ENCODE results near the gene CUBN. TPM values are rescaled to one million over a fixed set of nuclear protein-coding genes. Genes with fewer than 3 reads are reported as not detected.

The CUBN gene
- total and polyA plus RNA-seq, 9 of the 15 experiments (the other 6 are each of a cell fraction or from before 2014, with no cell fraction given), result 0.04 to 0.33 (median 0.09) TPM

DNA sequence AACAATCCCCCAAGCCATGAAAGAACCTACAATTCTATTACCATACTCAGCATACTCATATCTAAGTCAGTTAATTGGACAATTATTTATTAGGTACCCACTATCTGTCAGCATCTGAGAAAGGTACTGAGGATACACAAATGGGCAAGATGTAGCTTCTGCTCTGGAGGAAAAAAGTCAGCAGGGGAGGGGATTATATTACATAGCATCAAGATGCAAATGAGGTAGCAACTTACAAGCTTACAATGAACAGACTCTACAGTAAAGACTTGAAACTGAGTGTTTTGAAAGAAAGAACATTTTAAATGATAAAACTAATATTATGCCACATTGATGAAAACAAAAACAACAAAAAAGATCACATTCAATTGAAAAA lies 10.8 kb upstream of the CUBN start:
- no peak overlapping the region for H3K27ac ChIP-seq (ENCODE audit: extremely low read depth, low read depth, low read length)
- in situ Hi-C loops (cut with MboI) (no loop called here), intact Hi-C loops (cut with micrococcal nuclease) (loop anchor here (10.0 kb wide), 1 partner anchor 186 kb away; no protein-coding TSS in a partner anchor)
- no peak for FAIRE-seq
- no peaks in the 10 kb centered on the region for H3K4me1 ChIP-seq (replicated peaks in 1 of 2; ENCODE audit: control insufficient read depth in 2 of 2, insufficient read depth in 2 of 2, low read length in 2 of 2)
- CTCF ChIA-PET (ENCODE audit: low intra/inter-chr PET ratio), result no interaction called here
- H2AFZ ChIP-seq (ENCODE audit: low read depth, low read length), result no peak overlapping the region
- H3K79me2 ChIP-seq (ENCODE audit: control insufficient read depth, insufficient read depth, low read length), result no peaks in the 10 kb centered on the region
- no peak for ATAC-seq
- no TSS peak for BruUV-seq (replicated peaks)
- H3K4me2 ChIP-seq (ENCODE audit: insufficient read depth, low read length), result no peak overlapping the region
- H3K4me3 ChIP-seq, result no peak overlapping the region
- H3K27me3 ChIP-seq (ENCODE audit: control insufficient read depth in 2 of 2, insufficient read depth in 2 of 2, low read length in 2 of 2), result no peaks in the 10 kb centered on the region
- H4K20me1 ChIP-seq (replicated peaks; ENCODE audit: control insufficient read depth, insufficient read depth, low read length), result no peaks in the 10 kb centered on the region
- no peaks in the 10 kb centered on the region for H3K9me1 ChIP-seq (ENCODE audit: control insufficient read depth, insufficient read depth, low read length)
- TF ChIP-seq, protein P1, sequence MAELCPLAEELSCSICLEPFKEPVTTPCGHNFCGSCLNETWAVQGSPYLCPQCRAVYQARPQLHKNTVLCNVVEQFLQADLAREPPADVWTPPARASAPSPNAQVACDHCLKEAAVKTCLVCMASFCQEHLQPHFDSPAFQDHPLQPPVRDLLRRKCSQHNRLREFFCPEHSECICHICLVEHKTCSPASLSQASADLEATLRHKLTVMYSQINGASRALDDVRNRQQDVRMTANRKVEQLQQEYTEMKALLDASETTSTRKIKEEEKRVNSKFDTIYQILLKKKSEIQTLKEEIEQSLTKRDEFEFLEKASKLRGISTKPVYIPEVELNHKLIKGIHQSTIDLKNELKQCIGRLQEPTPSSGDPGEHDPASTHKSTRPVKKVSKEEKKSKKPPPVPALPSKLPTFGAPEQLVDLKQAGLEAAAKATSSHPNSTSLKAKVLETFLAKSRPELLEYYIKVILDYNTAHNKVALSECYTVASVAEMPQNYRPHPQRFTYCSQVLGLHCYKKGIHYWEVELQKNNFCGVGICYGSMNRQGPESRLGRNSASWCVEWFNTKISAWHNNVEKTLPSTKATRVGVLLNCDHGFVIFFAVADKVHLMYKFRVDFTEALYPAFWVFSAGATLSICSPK (IDR thresholded peaks at IDR 0.05; ENCODE audit: borderline replicate concordance), result no peak
- no peak for TF ChIP-seq FOXK1 (CRISPR knock-in tag; IDR thresholded peaks at IDR 0.05; ENCODE audit: borderline replicate concordance)
- TF ChIP-seq SIRT6 (IDR thresholded peaks at IDR 0.05; ENCODE audit: low read depth, low read length), result no peak
- TF ChIP-seq NFIX (CRISPR knock-in tag; IDR thresholded peaks at IDR 0.05; ENCODE audit: low read depth), result no peak
- no peak overlapping the region for H3K9ac ChIP-seq (ENCODE audit: insufficient read depth in 1 of 2, low read depth in 2 of 2, low read length in 2 of 2)
- H3K36me3 ChIP-seq (ENCODE audit: control insufficient read depth, insufficient read depth, low read length), result no peaks in the 10 kb centered on the region
- no peak for DNase-seq (ENCODE audit: extremely low read depth in 1 of 4, low spot score in 3 of 4)
- no peaks in the 10 kb centered on the region for H3K9me3 ChIP-seq (replicated peaks; ENCODE audit: control insufficient read depth, insufficient read depth, low read depth, low read length)
- POLR2A ChIA-PET, result interaction anchor here (2.0 kb wide), 1 partner anchor 18 kb away, joined by 7 read pairs; no protein-coding TSS in a partner anchor

Data from K562 (cell line).